ENCODE results near the gene IGSF9.
"Not testable (repeated sequence)": the region's sequence is repeated elsewhere in the genome, so short reads cannot be mapped to it uniquely, and the experiment has no call there.

Gene IGSF9

GRCh38 chr1:159918352-159919200 lies 26.8 kb downstream of the IGSF9 start:
- DNase-seq = no peak

GRCh38 chr1:159917533-159918351 lies 27.7 kb downstream of the IGSF9 start:
- no peak for DNase-seq

- DNase-seq = no peak
Observed at GRCh38 chr1:159916242-159917051, 29.0 kb downstream of the IGSF9 start.

DNA sequence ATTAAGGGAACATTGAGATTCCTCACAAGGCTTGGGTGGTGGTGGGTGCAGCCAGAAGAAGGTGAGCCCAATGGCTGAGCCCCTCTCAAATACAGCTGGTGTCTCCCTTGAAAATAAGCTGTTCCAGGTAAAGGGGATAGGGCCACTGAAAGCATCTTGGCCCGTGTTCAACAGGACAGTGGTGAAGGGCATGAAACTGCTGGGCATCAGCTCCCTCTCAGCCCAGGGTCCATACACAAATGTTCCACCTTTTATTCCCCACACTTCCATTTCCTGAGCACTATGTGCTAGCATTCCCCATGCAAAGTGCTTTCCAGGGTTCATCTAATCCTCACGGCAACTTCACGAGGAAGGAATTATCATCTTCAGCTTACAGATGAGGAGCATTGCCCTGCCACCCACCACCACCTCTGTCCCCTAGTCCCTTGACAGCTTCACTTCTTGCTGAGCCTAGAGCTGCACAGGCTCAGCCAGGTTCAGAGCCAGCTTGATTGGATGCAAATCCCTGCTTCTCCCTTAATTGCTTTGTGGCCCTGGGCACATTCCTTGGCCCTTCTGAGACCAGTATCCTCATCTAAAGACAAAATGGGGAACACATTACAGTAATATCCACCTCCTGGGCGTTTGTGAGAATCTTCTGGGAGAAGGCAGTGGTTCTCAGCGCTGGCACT lies 29.7 kb downstream of the IGSF9 start:
- no peak for DNase-seq

DNA sequence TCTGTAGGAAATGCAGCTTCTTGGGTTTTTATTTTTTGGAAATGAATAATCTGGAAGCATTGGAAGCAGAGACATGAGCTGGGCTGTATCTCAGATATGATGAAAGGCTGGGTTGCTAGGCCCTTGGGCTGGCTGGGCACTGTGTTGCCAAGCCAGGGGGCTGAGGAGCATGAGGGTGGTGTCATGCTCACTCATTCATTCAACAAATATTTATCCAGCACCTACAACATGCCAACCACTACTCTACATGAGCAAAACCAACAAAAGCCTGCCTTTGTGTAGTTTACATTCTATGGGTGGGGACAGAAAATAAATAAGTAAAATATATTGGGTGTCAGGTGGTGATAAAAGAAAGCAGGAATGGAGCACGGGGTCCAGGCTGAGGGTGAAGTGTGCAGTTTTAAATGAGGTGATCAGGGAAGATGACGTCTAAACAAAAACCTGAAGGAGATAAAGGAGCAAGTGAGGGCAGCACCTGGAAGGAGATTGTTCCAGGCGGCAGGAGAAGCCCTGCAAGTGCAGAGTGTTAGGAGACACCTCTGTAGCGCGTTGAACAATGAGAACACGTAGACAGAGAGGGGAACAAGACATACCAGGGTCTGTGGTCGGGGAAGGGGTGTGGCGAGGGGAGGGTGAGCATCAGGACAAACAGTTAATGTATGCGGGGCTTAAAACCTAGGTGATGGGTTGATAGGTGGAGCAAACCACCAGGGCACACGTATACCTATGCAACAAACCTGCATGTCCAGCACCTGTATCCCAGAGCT lies 31.0 kb downstream of the IGSF9 start:
- DNase-seq = no peak

GRCh38 chr1:159913451-159914192 lies 31.8 kb downstream of the IGSF9 start:
- DNase-seq = no peak

- no peak for DNase-seq
Observed at GRCh38 chr1:159911326-159912070, 33.9 kb downstream of the IGSF9 start.

DNA sequence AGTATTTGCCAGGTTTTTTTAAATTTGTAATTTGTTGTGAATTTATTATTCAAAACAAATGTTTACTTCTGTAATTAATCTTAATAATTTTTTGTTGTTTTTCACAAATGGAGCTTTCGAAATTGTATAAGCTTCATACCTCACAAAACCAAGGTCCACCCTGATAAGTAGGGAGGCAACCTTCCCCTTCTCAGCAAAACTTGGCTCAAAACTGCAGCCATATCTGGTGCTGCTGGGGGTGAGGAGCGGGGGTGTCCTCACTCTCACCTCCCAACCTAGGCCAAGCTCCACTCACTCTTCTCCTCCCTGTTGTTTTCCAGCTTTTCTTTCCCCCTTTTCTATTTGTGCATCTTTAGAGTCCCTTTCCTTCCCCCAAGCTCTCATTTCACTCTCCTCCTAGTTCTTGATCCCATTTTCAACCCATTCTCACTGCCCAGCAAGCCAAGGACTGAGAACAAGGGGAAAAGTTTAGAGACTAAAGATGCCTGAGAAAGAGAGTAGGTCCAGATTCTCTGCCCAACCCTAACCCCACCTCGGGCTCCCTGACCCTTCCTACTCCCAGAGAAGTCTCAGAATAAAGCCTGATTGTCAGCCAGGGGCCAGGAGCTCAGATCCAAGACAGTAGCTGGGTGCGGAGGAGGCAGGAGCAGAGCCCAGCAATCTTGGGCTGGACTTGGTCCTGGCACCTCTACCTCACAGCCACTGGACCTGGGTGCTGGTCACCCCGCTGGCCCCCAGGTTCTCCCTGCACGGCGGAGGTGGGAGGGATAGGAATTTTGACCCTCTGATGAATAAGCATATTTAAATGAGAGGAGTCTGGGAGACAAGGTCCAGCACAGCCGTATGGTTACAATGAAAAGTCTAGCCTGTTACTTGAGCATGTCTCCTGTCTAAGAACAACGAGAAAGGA lies 37.1 kb downstream of the IGSF9 start:
- no peak for DNase-seq

DNA sequence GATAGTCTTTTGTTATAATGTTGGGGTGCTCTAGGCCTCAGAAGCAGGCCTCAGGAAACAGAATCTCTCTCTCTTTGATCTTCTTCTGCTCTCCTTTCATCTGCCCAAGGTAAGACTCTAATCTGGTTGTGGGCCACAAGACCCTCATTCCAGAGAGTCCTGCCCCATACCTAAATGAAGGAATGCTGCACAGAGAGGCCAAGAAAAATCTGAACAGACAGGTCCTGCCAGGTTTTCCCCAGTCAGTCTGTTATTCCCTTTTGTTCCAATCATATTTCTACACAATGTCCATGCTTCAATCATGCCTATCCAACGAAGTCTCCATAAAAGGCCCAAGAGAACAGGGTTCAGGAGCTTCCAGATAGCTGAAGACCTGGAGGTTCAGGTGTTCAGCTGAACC lies 38.5 kb downstream of the IGSF9 start:
- DNase-seq = no peak

DNA sequence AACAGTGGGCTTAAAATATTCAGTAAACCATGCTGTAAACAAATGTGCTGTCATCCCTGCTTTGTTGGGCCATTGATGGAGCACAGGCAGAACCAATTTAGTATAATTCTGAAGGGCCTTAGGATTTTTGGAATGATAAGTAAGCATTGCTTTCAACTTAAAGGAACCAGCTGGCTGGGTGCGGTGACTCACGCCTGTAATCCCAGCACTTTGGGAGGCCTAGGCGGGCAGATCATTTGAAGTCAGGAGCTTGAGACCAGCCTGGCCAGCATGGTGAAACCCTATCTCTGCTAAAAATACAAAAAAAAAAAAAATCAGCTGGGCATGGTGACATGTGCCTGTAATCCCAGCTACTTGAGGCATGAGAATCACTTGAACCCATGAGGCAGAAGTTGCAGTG lies 41.4 kb downstream of the IGSF9 start:
- DNase-seq = not testable (repeated sequence)

DNA sequence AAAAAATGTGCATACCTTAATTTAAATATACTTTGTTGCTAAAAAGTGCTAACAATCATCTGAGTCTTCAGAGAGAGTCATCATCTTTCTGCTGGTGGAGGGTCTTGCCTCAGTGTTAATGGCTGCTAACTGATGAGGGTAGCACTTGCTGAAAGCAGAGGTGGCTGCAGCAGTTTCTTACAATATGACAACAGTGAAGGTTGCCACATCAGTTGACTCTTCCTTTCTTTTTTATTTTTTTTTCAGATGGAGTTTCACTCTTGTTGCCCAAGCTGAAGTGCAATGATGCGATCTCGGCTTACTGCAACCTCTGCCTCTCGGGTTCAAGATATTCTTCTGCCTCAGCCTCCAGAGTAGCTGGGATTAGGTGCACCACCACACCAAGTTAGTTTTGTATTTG lies 42.9 kb downstream of the IGSF9 start:
- DNase-seq = no peak

DNA sequence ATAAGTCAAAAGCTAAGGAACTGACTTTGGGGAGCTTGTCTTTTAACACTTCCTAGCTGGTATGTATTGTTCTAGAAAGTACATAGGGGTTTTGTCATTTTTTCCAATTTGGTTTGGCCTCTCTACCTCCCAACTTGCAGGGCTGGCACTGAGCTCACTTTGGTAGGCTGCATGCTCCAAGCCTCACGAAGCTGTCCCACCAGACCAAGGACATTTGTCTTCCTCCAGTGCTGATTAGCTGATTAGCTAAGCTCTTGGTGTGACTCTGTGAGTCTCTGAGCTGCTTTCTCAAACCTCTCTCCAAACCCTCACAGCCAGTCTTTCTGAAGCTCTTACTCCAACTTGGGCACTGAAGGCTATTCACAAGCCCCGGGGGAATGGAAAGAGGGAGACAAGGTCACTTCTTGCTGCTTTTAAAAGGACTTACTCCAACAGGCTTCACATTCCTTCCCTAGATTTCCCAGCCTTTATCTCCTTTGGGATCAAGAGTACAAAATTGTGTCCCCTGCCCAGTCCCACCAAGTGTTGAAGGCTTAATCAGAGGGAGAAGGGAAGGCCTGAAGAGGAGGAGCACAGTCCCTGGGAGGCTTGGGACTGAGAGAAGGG lies 44.6 kb downstream of the IGSF9 start:
- no peak for DNase-seq

- no peak for DNase-seq
Observed at GRCh38 chr1:159900086-159900680, 45.2 kb downstream of the IGSF9 start, which contains the start of gene CFAP45. Gene CFAP45 (minus strand): TSS chr1:159900165. CDS start chr1:159900098, 67 bp downstream.

GRCh38 chr1:159899634-159900033 lies 45.8 kb downstream of the IGSF9 start:
- DNase-seq = not testable (repeated sequence)

- no peak for DNase-seq
Observed at GRCh38 chr1:159898527-159898926, 46.9 kb downstream of the IGSF9 start.

DNA sequence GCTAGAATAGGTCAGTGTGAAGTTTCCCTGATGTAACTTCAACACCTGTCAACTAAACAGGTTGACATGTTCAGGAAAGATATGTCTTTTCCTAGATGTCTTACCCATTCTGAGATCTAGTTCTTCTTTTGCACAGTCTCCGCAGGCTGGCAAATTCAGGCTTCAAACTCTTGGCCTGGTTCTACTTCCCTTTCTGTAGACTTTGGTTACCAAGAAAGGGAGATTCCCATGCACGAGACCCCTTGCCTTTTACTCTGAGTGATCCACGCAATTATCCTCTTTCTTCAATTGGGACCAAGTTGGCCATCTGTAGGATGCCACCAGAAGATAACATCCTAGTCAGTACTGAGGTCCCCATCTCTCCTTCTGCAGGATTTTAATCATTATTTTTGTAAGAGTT lies 47.5 kb downstream of the IGSF9 start:
- no peak for DNase-seq

- DNase-seq = no peak
Observed at GRCh38 chr1:159896546-159896930, 48.9 kb downstream of the IGSF9 start.

DNA sequence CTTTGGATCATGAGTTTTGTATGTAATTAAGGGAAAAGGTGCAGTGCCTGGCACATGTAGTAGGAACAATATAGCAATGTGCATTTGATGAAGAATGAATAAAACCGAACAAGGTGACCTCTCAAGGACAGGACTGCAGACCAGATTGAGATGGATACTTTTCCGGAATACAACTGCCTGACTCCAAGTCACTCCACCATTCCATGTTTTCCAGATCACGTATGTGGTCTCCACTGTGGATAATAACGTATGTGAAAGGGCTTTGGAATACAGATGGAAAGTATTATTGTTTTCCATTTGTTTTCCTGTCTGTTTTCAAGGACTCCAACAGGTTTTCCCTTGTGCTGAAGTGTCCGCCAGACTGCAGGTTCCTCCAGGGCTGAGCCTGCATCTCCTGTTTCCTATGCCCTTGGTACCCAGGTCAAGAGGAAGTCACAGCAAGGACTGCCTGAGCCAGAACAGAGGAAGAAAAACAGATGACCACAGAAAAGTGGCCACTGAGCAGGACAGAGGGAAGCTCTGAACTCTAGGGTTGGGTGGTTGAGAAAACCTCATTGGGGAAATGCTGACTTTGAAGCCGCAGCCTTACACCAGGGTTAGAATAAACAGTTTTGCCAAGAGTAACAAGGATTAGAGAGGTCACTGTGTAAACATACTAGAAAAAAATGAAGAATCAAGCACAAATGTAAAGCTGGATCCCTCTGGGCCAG lies 49.4 kb downstream of the IGSF9 start:
- no peak for DNase-seq

Measured in activated CD8-positive, alpha-beta memory T cell treated with anti-CD3 and anti-CD28 coated beads, Interleukin-2, amount 50 U/mL, for 4 hours (primary cell).